T1000 (cell line): ENCODE results near the gene FAM236A.
"Not testable (repeated sequence)": the region's sequence is repeated elsewhere in the genome, so short reads cannot be mapped to it uniquely, and the experiment has no call there.

Source experiments
- DNase-seq: peaks from one replicate; lab custom pipeline; 2025; ENCODE audit warnings: mixed read lengths; lab: John Stamatoyannopoulos, UW

FAM236A gene

GRCh38 chrX:72937906-72938305 is at the start of gene FAM236A:
FAM236A (plus strand) TSS chrX:72938206; CDS start chrX:72938263, 57 bp downstream.
- DNase-seq: not testable (repeated sequence)

- DNase-seq: not testable (repeated sequence)
These were observed 48.3 kb upstream of the FAM236A start for GRCh38 chrX:72889740-72890139.

GRCh38 chrX:72912315-72912714 is 25.7 kb upstream of the FAM236A start, which contains the start of gene FAM236C:
FAM236C (plus strand) TSS chrX:72912615; CDS start chrX:72912715, 100 bp downstream.
- DNase-seq: not testable (repeated sequence)

- DNase-seq: not testable (repeated sequence)
These were observed 21.9 kb upstream of the FAM236A start for GRCh38 chrX:72916096-72916495.

- DNase-seq: not testable (repeated sequence)
These were observed 5.7 kb upstream of the FAM236A start for GRCh38 chrX:72932283-72932682.

- not testable (repeated sequence) for DNase-seq
These were observed 1.6 kb upstream of the FAM236A start for GRCh38 chrX:72936455-72936854.

GRCh38 chrX:72936882-72937455 is 1.0 kb upstream of the FAM236A start:
- DNase-seq: not testable (repeated sequence)

- DNase-seq: not testable (repeated sequence)
These were observed 4.3 kb downstream of the FAM236A start for GRCh38 chrX:72942272-72942671.

- not testable (repeated sequence) for DNase-seq
These were observed 5.2 kb downstream of the FAM236A start for GRCh38 chrX:72943035-72943818.

GRCh38 chrX:72943819-72944169 is 5.8 kb downstream of the FAM236A start, which contains the start of gene DMRTC1:
DMRTC1 (minus strand) TSS chrX:72943837; CDS start chrX:72875694, 68,143 bp downstream.
- not testable (repeated sequence) for DNase-seq

GRCh38 chrX:72959971-72960370 is 22.0 kb downstream of the FAM236A start:
- not testable (repeated sequence) for DNase-seq

GRCh38 chrX:72971859-72972258 is 33.9 kb downstream of the FAM236A start:
- not testable (repeated sequence) for DNase-seq

- not testable (repeated sequence) for DNase-seq
These were observed 36.9 kb downstream of the FAM236A start for GRCh38 chrX:72974885-72975284.

GRCh38 chrX:72980894-72981469 is 43.0 kb downstream of the FAM236A start:
- not testable (repeated sequence) for DNase-seq
